ENCODE measurements around the gene PTGES.
"Not testable (repeated sequence)": the region's sequence is repeated elsewhere in the genome, so short reads cannot be mapped to it uniquely, and the experiment has no call there.

The PTGES gene

GRCh38 chr9:129768486-129768885, 15.6 kb upstream of the PTGES start:
- Histone ChIP-seq H3K9ac (ENCODE audit: insufficient read length, low read depth) (no peak overlapping the region), H3K4me1 (ENCODE audit: insufficient read depth, insufficient read length) (peaks cover 2% of the 10 kb centered on the region), H3K9me3 (ENCODE audit: insufficient read depth, low read length) (no peaks in the 10 kb centered on the region), H3K36me3 (ENCODE audit: insufficient read depth, insufficient read length, low read length) (no peaks in the 10 kb centered on the region), H3K4me3 (ENCODE audit: insufficient read length, low read depth) (no peak overlapping the region), H3K27me3 (ENCODE audit: insufficient read depth, insufficient read length) (no peaks in the 10 kb centered on the region)
- DNase-seq (ENCODE audit: low read depth, low spot score), result no peak
- TF ChIP-seq ZNF274 (IDR thresholded peaks at IDR 0.05; ENCODE audit: low read depth, low read length) (no peak), SUZ12 (IDR thresholded peaks at IDR 0.05; ENCODE audit: extremely low read depth, insufficient read depth, insufficient read length) (no peak), YY1 (IDR thresholded peaks at IDR 0.05; ENCODE audit: insufficient read depth, insufficient read length) (no peak)

DNA sequence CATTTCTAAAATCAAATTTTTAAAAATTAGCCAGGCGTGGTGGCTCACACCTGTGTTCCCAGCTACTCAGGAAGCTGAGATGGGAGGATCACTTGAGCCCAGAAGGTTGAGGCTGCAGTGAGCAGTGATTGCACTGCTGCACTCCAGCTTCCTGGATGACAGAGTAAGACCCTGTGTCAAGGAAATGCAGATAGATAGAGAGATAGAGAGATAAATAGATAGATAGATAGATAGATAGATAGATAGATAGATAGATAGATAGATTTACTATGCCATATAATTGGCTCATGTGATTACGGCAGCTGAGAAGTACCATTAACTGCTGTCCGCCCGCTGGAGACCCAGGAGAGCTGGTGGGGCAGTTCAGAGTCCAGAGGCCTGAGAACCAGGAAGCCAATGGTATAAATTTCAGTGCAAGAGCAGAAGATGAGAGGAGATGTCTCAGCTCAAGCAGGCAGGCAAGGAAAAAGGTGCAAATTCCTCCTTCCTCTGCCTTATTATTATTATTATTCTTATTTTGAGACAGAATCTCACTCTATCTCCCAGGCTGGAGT, 13.0 kb upstream of the PTGES start:
- DNase-seq (ENCODE audit: low read depth, low spot score), result no peak
- TF ChIP-seq SUZ12 (IDR thresholded peaks at IDR 0.05; ENCODE audit: extremely low read depth, insufficient read depth, insufficient read length) (no peak), ZNF274 (IDR thresholded peaks at IDR 0.05; ENCODE audit: low read depth, low read length) (no peak)

GRCh38 chr9:129762985-129763926, 10.4 kb upstream of the PTGES start:
- TF ChIP-seq YY1 (IDR thresholded peaks at IDR 0.05; ENCODE audit: insufficient read depth, insufficient read length), result no peak
- TF ChIP-seq SUZ12 (IDR thresholded peaks at IDR 0.05; ENCODE audit: extremely low read depth, insufficient read depth, insufficient read length), result no peak
- TF ChIP-seq ZNF274 (IDR thresholded peaks at IDR 0.05; ENCODE audit: low read depth, low read length), result no peak
- Histone ChIP-seq H3K4me3 (ENCODE audit: insufficient read length, low read depth) (no peak overlapping the region), H3K36me3 (ENCODE audit: insufficient read depth, insufficient read length, low read length) (no peaks in the 10 kb centered on the region), H3K4me1 (ENCODE audit: insufficient read depth, insufficient read length) (peaks cover 13% of the 10 kb centered on the region), H3K9me3 (ENCODE audit: insufficient read depth, low read length) (no peaks in the 10 kb centered on the region), H3K27me3 (ENCODE audit: insufficient read depth, insufficient read length) (no peaks in the 10 kb centered on the region), H3K9ac (ENCODE audit: insufficient read length, low read depth) (no peak overlapping the region)
- DNase-seq (ENCODE audit: low read depth, low spot score), result no peak

More for the DNA sequence above, 13.0 kb upstream of the PTGES start:
- H3K9me3 ChIP-seq (ENCODE audit: insufficient read depth, low read length), result no peaks in the 10 kb centered on the region
- no peaks in the 10 kb centered on the region for H3K36me3 ChIP-seq (ENCODE audit: insufficient read depth, insufficient read length, low read length)
- no peak overlapping the region for H3K4me3 ChIP-seq (ENCODE audit: insufficient read length, low read depth)
- H3K27me3 ChIP-seq (ENCODE audit: insufficient read depth, insufficient read length), result no peaks in the 10 kb centered on the region
- no peak overlapping the region for H3K9ac ChIP-seq (ENCODE audit: insufficient read length, low read depth)
- H3K4me1 ChIP-seq (ENCODE audit: insufficient read depth, insufficient read length), result peaks cover 13% of the 10 kb centered on the region

DNA sequence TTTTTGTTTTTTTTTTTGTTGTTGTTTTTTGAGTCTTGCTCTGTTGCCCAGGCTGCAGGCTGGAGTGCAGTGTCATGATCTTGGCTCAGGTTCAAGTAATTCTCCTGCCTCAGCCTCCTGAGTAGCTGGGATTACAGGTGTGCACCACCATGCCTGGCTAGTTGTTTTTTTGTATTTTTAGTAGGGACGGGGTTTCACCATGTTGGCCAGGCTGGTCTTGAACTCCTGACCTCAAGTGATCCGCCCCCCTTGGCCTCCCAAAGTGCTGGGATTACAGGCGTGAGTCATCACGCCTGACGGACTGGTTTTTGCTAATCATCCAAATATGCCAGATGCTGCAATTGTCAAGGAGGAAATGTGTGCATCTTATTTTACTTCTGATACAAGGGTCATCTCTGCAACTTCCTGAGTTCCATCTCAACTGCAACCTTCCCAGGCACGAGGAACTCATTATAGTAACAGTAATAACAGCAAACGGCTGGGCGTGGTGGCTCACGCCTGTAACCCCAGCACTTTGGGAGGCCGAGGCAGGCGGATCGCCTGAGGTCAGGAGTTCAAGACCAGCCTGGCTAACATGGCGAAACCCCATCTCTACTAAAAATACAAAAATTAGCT, 9.6 kb upstream of the PTGES start:
- not testable (repeated sequence) for H3K9ac ChIP-seq (ENCODE audit: insufficient read length, low read depth); DNase-seq (ENCODE audit: low read depth, low spot score)

DNA sequence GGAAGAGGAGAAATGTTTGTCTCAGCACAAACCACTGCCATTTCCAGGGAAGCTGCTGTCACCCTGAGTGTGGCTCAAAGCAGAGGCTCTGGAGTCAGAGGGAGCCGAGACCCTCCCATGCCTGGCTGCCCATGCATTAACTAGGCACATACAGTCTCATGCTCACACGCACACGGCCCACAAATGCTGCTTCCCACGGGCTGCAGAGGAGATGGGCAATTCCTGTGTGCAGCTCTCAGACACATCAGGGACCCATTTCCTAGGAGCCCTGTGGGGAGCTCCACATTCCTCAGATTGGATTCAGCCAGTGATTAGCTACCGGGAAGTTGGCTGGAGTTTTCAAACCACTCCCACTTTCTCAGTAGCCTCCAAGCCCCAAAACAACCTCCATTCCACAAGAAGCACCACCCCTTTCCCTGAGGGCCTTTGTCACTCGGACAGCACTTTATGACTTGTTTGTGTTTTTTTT, 9.1 kb upstream of the PTGES start:
- no peaks in the 10 kb centered on the region for H3K36me3 ChIP-seq (ENCODE audit: insufficient read depth, insufficient read length, low read length)
- no peaks in the 10 kb centered on the region for H3K9me3 ChIP-seq (ENCODE audit: insufficient read depth, low read length)
- no peaks in the 10 kb centered on the region for H3K27me3 ChIP-seq (ENCODE audit: insufficient read depth, insufficient read length)
- peak overlapping the region; percentile 52 for H3K9ac ChIP-seq (ENCODE audit: insufficient read length, low read depth)
- peak; percentile 62 for DNase-seq (ENCODE audit: low read depth, low spot score)
- TF ChIP-seq YY1 (IDR thresholded peaks at IDR 0.05; ENCODE audit: insufficient read depth, insufficient read length), result no peak
- no peak for TF ChIP-seq ZNF274 (IDR thresholded peaks at IDR 0.05; ENCODE audit: low read depth, low read length)
- no peak for TF ChIP-seq SUZ12 (IDR thresholded peaks at IDR 0.05; ENCODE audit: extremely low read depth, insufficient read depth, insufficient read length)
- peaks cover 13% of the 10 kb centered on the region for H3K4me1 ChIP-seq (ENCODE audit: insufficient read depth, insufficient read length)
- no peak overlapping the region for H3K4me3 ChIP-seq (ENCODE audit: insufficient read length, low read depth)

More for the DNA sequence above, 9.6 kb upstream of the PTGES start:
- peaks cover 13% of the 10 kb centered on the region for H3K4me1 ChIP-seq (ENCODE audit: insufficient read depth, insufficient read length)
- H3K9me3 ChIP-seq (ENCODE audit: insufficient read depth, low read length); H3K36me3 ChIP-seq (ENCODE audit: insufficient read depth, insufficient read length, low read length); H3K27me3 ChIP-seq (ENCODE audit: insufficient read depth, insufficient read length); H3K4me3 ChIP-seq (ENCODE audit: insufficient read length, low read depth): not testable (repeated sequence)

DNA sequence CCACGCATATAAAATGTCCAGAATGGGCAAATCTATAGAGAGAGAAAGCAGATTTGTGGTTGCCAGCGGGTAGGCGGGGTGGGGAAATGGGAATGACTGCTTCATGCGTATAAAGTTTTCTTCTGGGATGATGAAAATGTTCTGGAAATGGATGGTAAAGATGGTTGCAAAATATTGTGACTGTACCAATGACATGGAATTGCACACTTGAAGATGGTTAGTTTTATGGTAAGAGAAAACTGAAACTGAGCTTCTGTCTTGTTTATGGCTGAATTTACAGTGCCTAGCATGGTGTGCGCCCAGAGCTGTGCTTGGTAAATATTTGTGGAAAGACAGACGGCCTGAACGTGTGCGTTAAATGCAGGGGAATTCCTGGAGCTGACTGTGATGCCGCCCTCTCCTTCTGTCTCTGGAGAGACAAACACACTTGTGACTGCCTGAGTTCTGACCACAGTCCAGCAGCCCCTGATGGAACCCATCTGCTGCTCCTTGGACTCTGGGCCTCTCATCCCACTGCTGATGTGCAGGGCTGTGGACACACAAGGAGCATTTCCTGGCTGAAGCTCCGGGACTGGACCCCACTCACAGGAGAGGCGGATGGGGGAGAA, 8.6 kb upstream of the PTGES start:
- DNase-seq (ENCODE audit: low read depth, low spot score), result no peak

GRCh38 chr9:129760784-129761183, 7.9 kb upstream of the PTGES start:
- not testable (repeated sequence) for H3K9me3 ChIP-seq (ENCODE audit: insufficient read depth, low read length); H3K27me3 ChIP-seq (ENCODE audit: insufficient read depth, insufficient read length); H3K4me3 ChIP-seq (ENCODE audit: insufficient read length, low read depth); H3K36me3 ChIP-seq (ENCODE audit: insufficient read depth, insufficient read length, low read length); DNase-seq (ENCODE audit: low read depth, low spot score); H3K9ac ChIP-seq (ENCODE audit: insufficient read length, low read depth)
- H3K4me1 ChIP-seq (ENCODE audit: insufficient read depth, insufficient read length), result peaks cover 14% of the 10 kb centered on the region

More for the DNA sequence above, 8.6 kb upstream of the PTGES start:
- Histone ChIP-seq H3K9ac (ENCODE audit: insufficient read length, low read depth) (peak overlapping the region; percentile 52), H3K4me3 (ENCODE audit: insufficient read length, low read depth) (no peak overlapping the region), H3K27me3 (ENCODE audit: insufficient read depth, insufficient read length) (no peaks in the 10 kb centered on the region), H3K4me1 (ENCODE audit: insufficient read depth, insufficient read length) (peaks cover 13% of the 10 kb centered on the region), H3K9me3 (ENCODE audit: insufficient read depth, low read length) (no peaks in the 10 kb centered on the region), H3K36me3 (ENCODE audit: insufficient read depth, insufficient read length, low read length) (no peaks in the 10 kb centered on the region)
- TF ChIP-seq ZNF274 (IDR thresholded peaks at IDR 0.05; ENCODE audit: low read depth, low read length), result no peak
- no peak for TF ChIP-seq YY1 (IDR thresholded peaks at IDR 0.05; ENCODE audit: insufficient read depth, insufficient read length)
- no peak for TF ChIP-seq SUZ12 (IDR thresholded peaks at IDR 0.05; ENCODE audit: extremely low read depth, insufficient read depth, insufficient read length)

Data from NT2/D1 (cell line).